GM13976 (cell line): ENCODE results near the gene CAPN13.

Experiments
- DNase-seq: peaks from one replicate; pipeline ENCODE4 v3.0.0; 2012; ENCODE audit warnings: low spot score
- in situ Hi-C: fragments of 300-500 bp; cut with MboI; formaldehyde crosslinking; loops from one replicate; pipeline ENCODE4 v1.12.0; 2022; ENCODE audit warnings: low sequenced_read_pairs, mixed read lengths, inconsistent platforms; ENCODE audit not compliant: unreplicated experiment
- TF ChIP-seq, protein P1 (sequence below): IDR thresholded peaks from 2 replicates; pipeline ENCODE4 v1.5.1; 2012; ENCODE audit warnings: borderline replicate concordance, mild to moderate bottlenecking; ENCODE audit not compliant: insufficient read depth; ENCODE audit errors: extremely low read depth, missing control alignments, control extremely low read depth

The CAPN13 gene

GRCh38 chr2:30693821-30694281 is 113.4 kb downstream of the CAPN13 start:
- DNase-seq: no peak
- in situ Hi-C loops: no loop called here
- TF ChIP-seq, protein P1, sequence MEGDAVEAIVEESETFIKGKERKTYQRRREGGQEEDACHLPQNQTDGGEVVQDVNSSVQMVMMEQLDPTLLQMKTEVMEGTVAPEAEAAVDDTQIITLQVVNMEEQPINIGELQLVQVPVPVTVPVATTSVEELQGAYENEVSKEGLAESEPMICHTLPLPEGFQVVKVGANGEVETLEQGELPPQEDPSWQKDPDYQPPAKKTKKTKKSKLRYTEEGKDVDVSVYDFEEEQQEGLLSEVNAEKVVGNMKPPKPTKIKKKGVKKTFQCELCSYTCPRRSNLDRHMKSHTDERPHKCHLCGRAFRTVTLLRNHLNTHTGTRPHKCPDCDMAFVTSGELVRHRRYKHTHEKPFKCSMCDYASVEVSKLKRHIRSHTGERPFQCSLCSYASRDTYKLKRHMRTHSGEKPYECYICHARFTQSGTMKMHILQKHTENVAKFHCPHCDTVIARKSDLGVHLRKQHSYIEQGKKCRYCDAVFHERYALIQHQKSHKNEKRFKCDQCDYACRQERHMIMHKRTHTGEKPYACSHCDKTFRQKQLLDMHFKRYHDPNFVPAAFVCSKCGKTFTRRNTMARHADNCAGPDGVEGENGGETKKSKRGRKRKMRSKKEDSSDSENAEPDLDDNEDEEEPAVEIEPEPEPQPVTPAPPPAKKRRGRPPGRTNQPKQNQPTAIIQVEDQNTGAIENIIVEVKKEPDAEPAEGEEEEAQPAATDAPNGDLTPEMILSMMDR: no peak

DNA sequence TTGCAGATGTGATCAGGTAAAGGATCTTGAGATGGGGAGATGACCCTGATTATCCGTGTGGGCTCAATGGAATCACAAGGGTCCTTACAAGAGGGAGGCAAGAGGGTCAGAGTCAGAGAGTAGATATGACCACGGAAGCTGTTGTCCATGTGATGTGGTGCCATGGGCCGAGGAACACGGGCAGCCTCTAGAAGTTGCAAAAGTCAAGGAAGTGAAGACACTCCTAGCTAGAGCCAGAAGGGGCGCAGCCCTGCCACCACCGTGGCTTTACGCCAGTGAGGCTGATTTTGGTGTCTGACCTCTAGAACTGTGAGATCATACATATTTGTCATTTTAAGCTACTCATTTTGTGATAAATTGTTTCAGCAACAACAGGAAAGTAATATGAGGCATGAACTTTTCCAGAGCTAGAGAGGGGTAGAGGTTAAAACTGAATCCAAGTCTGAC is 114.4 kb downstream of the CAPN13 start:
- DNase-seq: no peak
- TF ChIP-seq, protein P1: no peak
- in situ Hi-C loops: no loop called here

- in situ Hi-C loops: no loop called here
- TF ChIP-seq, protein P1: peak; percentile 34
- peak; percentile 48 for DNase-seq
Measured at GRCh38 chr2:30691948-30692828, 115.1 kb downstream of the CAPN13 start.

GRCh38 chr2:30691091-30691947 is 115.9 kb downstream of the CAPN13 start:
- DNase-seq: no peak
- TF ChIP-seq, protein P1: no peak
- in situ Hi-C loops: no loop called here

GRCh38 chr2:30690126-30690561 is 117.1 kb downstream of the CAPN13 start:
- DNase-seq: no peak
- in situ Hi-C loops: no loop called here
- TF ChIP-seq, protein P1: no peak

DNA sequence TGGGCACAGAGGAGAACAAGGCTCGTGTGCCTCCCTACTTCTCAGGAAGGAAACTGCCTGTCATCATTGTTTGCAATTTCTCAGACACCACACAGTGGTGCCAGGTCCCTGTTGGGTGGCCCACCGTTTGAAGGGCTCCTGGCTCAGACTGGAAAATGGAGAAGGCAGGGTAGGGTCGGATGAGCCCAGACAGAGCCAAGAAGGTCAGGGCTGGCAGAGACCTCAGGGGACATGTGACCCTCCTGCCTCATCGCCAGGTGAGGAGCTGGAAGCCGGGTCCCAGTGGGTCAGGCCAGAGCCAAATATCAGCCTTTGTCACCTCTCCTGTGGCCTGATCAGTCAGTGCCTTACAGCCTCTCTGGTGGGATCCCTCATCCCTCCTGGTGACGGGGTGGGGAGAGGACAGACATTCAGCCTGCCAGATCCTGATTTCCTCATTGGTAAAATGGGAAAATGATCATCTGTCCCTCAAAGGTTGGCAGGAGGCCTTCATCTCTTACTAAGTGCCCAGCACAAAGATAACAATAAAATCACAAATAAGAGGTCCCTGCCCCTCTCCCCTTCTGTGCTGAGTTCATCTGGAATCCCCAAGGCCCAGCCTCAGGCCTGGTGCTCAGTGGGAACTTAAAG is 117.6 kb downstream of the CAPN13 start:
- TF ChIP-seq, protein P1: no peak
- in situ Hi-C loops: no loop called here
- no peak for DNase-seq
